Glutamatergic neuron (in vitro differentiated cells): ENCODE data around the gene PAPSS1. TPM values are rescaled to one million over a fixed set of nuclear protein-coding genes. Genes with fewer than 3 reads are reported as not detected.

Source experiments
- DNase-seq: peaks from one replicate; pipeline ENCODE4 v3.0.0; 2022
- H3K27ac Mint-ChIP-seq: one replicate; pipeline ENCODE4 v1.8.0; 2020; ENCODE audit warnings: mild to moderate bottlenecking, mixed read lengths, inconsistent platforms; ENCODE audit not compliant: unreplicated experiment
- H3K27me3 Mint-ChIP-seq: one replicate; pipeline ENCODE4 v1.8.0; 2020; ENCODE audit warnings: mild to moderate bottlenecking, moderate library complexity, mixed read lengths, inconsistent platforms; ENCODE audit not compliant: unreplicated experiment
- H3K36me3 Mint-ChIP-seq: one replicate; pipeline ENCODE4 v1.8.0; 2020; ENCODE audit warnings: mild to moderate bottlenecking, mixed read lengths, inconsistent platforms; ENCODE audit not compliant: unreplicated experiment
- H3K4me1 Mint-ChIP-seq: one replicate; pipeline ENCODE4 v1.8.0; 2020; ENCODE audit warnings: mild to moderate bottlenecking, low read depth, mixed read lengths, inconsistent platforms; ENCODE audit not compliant: unreplicated experiment
- H3K4me3 Mint-ChIP-seq: one replicate; pipeline ENCODE4 v1.8.0; 2020; ENCODE audit warnings: mild to moderate bottlenecking, mixed read lengths, inconsistent platforms; ENCODE audit not compliant: unreplicated experiment
- H3K9me3 Mint-ChIP-seq: one replicate; pipeline ENCODE4 v1.8.0; 2020; ENCODE audit warnings: mild to moderate bottlenecking, moderate library complexity, mixed read lengths, inconsistent platforms; ENCODE audit not compliant: unreplicated experiment
- total RNA-seq: library from RNA; stranded (reverse); fragmentation: NEBNext Ultra II Directional; extraction: Animal tissue kit (Norgen Biotek cat#: 25700); gene quantifications from one replicate; pipeline ENCODE4 v1.2.1, GENCODE V29; 2021; ENCODE audit not compliant: unreplicated experiment
- TF ChIP-seq, protein P1 (sequence below): fragments of 200-600 bp; sonication (generic); IDR thresholded peaks from one replicate; pipeline ENCODE4 v1.5.0; 2021; ENCODE audit not compliant: partially characterized antibody, unreplicated experiment

Gene PAPSS1
- total RNA-seq, 1 donor from 2014 or later, result 105 TPM

GRCh38 chr4:107640878-107641277 is 79.2 kb downstream of the PAPSS1 start:
- H3K27ac Mint-ChIP-seq, result no peak overlapping the region
- H3K27me3 Mint-ChIP-seq, result no peaks in the 10 kb centered on the region
- peaks cover 1% of the 10 kb centered on the region for H3K9me3 Mint-ChIP-seq
- TF ChIP-seq, protein P1, sequence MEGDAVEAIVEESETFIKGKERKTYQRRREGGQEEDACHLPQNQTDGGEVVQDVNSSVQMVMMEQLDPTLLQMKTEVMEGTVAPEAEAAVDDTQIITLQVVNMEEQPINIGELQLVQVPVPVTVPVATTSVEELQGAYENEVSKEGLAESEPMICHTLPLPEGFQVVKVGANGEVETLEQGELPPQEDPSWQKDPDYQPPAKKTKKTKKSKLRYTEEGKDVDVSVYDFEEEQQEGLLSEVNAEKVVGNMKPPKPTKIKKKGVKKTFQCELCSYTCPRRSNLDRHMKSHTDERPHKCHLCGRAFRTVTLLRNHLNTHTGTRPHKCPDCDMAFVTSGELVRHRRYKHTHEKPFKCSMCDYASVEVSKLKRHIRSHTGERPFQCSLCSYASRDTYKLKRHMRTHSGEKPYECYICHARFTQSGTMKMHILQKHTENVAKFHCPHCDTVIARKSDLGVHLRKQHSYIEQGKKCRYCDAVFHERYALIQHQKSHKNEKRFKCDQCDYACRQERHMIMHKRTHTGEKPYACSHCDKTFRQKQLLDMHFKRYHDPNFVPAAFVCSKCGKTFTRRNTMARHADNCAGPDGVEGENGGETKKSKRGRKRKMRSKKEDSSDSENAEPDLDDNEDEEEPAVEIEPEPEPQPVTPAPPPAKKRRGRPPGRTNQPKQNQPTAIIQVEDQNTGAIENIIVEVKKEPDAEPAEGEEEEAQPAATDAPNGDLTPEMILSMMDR, result no peak
- no peak for DNase-seq
- no peaks in the 10 kb centered on the region for H3K4me1 Mint-ChIP-seq
- H3K4me3 Mint-ChIP-seq, result no peak overlapping the region
- peaks cover 12% of the 10 kb centered on the region for H3K36me3 Mint-ChIP-seq

- Mint-ChIP-seq H3K4me3 (no peak overlapping the region), H3K36me3 (peaks cover 8% of the 10 kb centered on the region), H3K4me1 (no peaks in the 10 kb centered on the region), H3K9me3 (peaks cover 1% of the 10 kb centered on the region), H3K27me3 (no peaks in the 10 kb centered on the region), H3K27ac (no peak overlapping the region)
- no peak for DNase-seq
- TF ChIP-seq, protein P1, result no peak
Observed at GRCh38 chr4:107640197-107640596, 79.8 kb downstream of the PAPSS1 start.

GRCh38 chr4:107635735-107636134 is 84.3 kb downstream of the PAPSS1 start:
- Mint-ChIP-seq H3K27me3 (no peaks in the 10 kb centered on the region), H3K4me3 (no peak overlapping the region), H3K27ac (no peak overlapping the region), H3K36me3 (no peaks in the 10 kb centered on the region), H3K9me3 (no peaks in the 10 kb centered on the region), H3K4me1 (no peaks in the 10 kb centered on the region)
- no peak for DNase-seq
- TF ChIP-seq, protein P1, result no peak

GRCh38 chr4:107631560-107631959 is 88.5 kb downstream of the PAPSS1 start:
- TF ChIP-seq, protein P1, result no peak
- no peak for DNase-seq
- no peaks in the 10 kb centered on the region for H3K27me3 Mint-ChIP-seq
- H3K36me3 Mint-ChIP-seq, result no peaks in the 10 kb centered on the region
- no peaks in the 10 kb centered on the region for H3K9me3 Mint-ChIP-seq
- no peak overlapping the region for H3K4me3 Mint-ChIP-seq
- no peaks in the 10 kb centered on the region for H3K4me1 Mint-ChIP-seq
- no peak overlapping the region for H3K27ac Mint-ChIP-seq

DNA sequence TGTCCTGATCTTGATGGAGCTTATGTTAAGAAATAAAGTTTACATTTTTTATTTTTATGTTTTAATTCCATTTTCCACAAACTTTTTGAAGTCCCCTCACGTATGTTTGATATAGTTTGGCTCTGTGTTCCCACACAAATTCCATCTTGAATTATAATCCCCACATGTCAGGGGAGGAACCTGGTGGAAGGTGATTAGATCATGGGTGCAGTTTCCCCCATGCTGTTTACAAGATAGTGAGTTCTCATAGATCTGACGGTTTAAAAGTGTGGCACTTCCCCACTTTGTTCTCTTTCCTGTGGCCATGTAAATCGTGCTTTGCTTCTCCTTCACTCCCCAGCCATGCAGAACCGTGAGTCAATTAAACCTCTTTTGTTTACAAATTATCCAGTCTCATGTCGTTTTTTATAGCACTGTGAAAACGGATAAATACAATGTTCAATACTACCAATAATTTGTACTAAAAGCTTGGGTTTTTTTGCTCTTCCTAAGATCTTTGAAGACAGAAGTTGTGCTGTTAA is 89.8 kb downstream of the PAPSS1 start:
- H3K27me3 Mint-ChIP-seq, result no peaks in the 10 kb centered on the region
- H3K4me1 Mint-ChIP-seq, result no peaks in the 10 kb centered on the region
- no peaks in the 10 kb centered on the region for H3K36me3 Mint-ChIP-seq
- H3K4me3 Mint-ChIP-seq, result no peak overlapping the region
- no peak for DNase-seq
- TF ChIP-seq, protein P1, result no peak
- H3K27ac Mint-ChIP-seq, result no peak overlapping the region
- H3K9me3 Mint-ChIP-seq, result no peaks in the 10 kb centered on the region
